ENCODE data around the gene CDC42BPB. TPM values are rescaled to one million over a fixed set of nuclear protein-coding genes. Genes with fewer than 3 reads are reported as not detected.

CDC42BPB gene
- total RNA-seq, 2 experiments from 2014 or later: 6.6 to 7.6 TPM

DNA sequence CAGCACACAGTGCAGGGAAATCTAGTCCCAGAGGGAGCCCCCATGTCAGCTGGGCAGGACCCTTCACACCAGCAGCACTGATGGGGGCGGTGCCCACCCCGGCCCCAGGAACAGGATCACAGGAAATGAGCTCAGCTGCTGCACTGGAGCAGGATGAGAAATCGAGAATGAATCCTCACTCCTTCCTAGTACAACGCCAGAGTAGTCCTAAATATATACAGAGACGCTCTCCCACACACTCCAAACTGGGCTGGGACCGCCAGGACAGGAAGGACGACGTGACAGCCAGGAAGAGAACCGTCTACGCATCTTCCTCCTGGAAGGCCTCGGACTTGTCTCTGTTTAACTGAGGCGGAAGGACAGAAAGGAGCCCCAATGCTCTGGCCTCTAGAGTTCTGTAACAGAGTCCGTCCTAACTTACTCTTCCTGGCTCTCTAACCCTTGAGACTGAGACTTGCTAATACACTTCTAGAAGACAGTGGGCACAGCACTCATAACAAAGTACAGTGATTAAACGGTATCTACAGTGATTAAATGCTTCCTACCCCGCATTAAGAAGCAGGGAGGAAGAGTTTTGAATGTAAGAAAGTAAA is 33.4 kb downstream of the CDC42BPB start:
- Histone ChIP-seq H3K27ac (ENCODE audit: low read depth in 1 of 2, low read length in 2 of 2) (no peak overlapping the region), H3K9me3 (ENCODE audit: control insufficient read depth in 1 of 2, insufficient read depth in 1 of 2, low read length in 2 of 2) (no peaks in the 10 kb centered on the region), H3K4me3 (ENCODE audit: low read length) (no peak overlapping the region), H3K36me3 (ENCODE audit: insufficient read depth, low read length) (no peaks in the 10 kb centered on the region), H3K4me1 (ENCODE audit: insufficient read depth, low read length) (peaks cover 6% of the 10 kb centered on the region), H3K27me3 (ENCODE audit: control insufficient read depth in 1 of 2, insufficient read depth in 2 of 2, low read length in 2 of 2) (peaks cover 0 to 2% of the 10 kb centered on the region in 2 experiments)
- DNase-seq (no peak), ATAC-seq (ENCODE audit: poor library complexity) (no peak)
- ChIA-PET POLR2A (no interaction called here), CTCF (interaction anchor here (0.6 kb wide), 1 partner anchor 1309 kb away, joined by 6 read pairs; no protein-coding TSS in a partner anchor)
- TF ChIP-seq, protein P1, sequence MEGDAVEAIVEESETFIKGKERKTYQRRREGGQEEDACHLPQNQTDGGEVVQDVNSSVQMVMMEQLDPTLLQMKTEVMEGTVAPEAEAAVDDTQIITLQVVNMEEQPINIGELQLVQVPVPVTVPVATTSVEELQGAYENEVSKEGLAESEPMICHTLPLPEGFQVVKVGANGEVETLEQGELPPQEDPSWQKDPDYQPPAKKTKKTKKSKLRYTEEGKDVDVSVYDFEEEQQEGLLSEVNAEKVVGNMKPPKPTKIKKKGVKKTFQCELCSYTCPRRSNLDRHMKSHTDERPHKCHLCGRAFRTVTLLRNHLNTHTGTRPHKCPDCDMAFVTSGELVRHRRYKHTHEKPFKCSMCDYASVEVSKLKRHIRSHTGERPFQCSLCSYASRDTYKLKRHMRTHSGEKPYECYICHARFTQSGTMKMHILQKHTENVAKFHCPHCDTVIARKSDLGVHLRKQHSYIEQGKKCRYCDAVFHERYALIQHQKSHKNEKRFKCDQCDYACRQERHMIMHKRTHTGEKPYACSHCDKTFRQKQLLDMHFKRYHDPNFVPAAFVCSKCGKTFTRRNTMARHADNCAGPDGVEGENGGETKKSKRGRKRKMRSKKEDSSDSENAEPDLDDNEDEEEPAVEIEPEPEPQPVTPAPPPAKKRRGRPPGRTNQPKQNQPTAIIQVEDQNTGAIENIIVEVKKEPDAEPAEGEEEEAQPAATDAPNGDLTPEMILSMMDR (IDR thresholded peaks at IDR 0.05): no peak
- H3K27me3 Mint-ChIP-seq: peaks cover 11% of the 10 kb centered on the region
- H3K36me3 Mint-ChIP-seq (ENCODE audit: low read depth): no peaks in the 10 kb centered on the region
- no peak overlapping the region for H3K27ac Mint-ChIP-seq
- intact Hi-C loops (cut with DNase I, micrococcal nuclease): no loop called here
- H3K4me1 Mint-ChIP-seq (ENCODE audit: low read depth): no peaks in the 10 kb centered on the region
- no peaks in the 10 kb centered on the region for H3K9me3 Mint-ChIP-seq
- no peak overlapping the region for H3K4me3 Mint-ChIP-seq

DNA sequence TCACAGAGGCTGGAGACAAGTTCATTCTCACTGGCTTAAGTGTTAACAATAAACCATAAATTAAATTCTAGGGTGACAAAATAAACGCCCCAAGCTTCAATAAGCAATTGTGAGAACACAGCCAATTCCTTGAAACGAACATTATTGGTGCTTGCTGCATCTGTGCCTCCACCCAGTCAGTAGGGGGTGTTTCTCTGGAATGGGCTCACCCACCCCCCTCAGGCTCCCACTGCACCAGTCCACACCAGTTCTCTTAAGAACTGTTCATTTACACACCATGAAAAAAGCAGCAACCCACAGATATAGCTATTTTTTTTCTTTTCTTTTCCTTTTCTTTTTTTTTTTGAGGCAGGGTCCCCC is 34.7 kb downstream of the CDC42BPB start:
- Histone ChIP-seq H3K27ac (ENCODE audit: low read depth in 1 of 2, low read length in 2 of 2) (no peak overlapping the region), H3K9me3 (ENCODE audit: control insufficient read depth in 1 of 2, insufficient read depth in 1 of 2, low read length in 2 of 2) (no peaks in the 10 kb centered on the region), H3K27me3 (ENCODE audit: control insufficient read depth in 1 of 2, insufficient read depth in 2 of 2, low read length in 2 of 2) (peaks cover 0 to 2% of the 10 kb centered on the region in 2 experiments), H3K4me3 (ENCODE audit: low read length) (no peak overlapping the region), H3K36me3 (ENCODE audit: insufficient read depth, low read length) (no peaks in the 10 kb centered on the region), H3K4me1 (ENCODE audit: insufficient read depth, low read length) (peaks cover 6% of the 10 kb centered on the region)
- Mint-ChIP-seq H3K4me1 (ENCODE audit: low read depth) (no peaks in the 10 kb centered on the region), H3K9me3 (no peaks in the 10 kb centered on the region), H3K4me3 (no peak overlapping the region), H3K27me3 (peaks cover 17% of the 10 kb centered on the region), H3K27ac (no peak overlapping the region), H3K36me3 (ENCODE audit: low read depth) (no peaks in the 10 kb centered on the region)
- TF ChIP-seq, protein P1 (IDR thresholded peaks at IDR 0.05): no peak
- DNase-seq (no peak), ATAC-seq (ENCODE audit: poor library complexity) (no peak)
- POLR2A ChIA-PET: no interaction called here
- intact Hi-C loops (cut with DNase I, micrococcal nuclease): no loop called here
- CTCF ChIA-PET: no interaction called here

DNA sequence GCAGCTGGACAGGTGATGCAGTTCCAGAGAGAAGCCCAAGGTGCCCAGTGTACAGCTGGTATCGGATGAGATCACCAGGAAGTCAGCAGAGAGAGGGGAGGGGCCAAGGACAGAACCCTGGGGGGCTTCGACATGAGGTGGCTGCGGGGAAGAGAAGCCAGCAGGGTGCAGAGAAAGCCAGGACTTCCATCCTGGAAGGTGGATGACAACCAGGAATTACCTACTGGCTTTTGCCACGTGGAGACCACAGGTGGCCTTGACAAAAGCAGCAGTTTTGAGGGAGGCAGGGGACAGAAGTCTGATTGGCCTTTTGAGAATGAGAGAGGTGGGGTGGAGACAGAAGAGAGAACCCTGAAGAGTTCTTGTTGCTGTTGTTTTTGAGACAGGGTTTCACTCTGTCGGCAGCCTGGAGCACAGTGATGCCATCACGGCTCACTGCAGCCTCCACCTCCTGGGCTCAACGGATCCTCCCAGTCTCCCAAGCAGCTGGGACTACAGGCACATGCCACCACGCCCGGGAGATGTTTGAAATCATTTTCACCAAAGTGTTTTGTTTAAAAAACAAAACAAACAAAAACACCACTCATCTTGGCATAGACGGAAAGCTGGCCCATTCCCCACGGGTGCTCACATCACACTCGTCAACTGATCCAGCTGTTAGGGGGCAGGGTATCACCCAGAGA is 35.2 kb downstream of the CDC42BPB start:
- Histone ChIP-seq H3K27ac (ENCODE audit: low read depth in 1 of 2, low read length in 2 of 2) (no peak overlapping the region), H3K27me3 (ENCODE audit: control insufficient read depth in 1 of 2, insufficient read depth in 2 of 2, low read length in 2 of 2) (peaks cover 0 to 2% of the 10 kb centered on the region in 2 experiments), H3K4me3 (ENCODE audit: low read length) (peak overlapping the region; percentile 16), H3K36me3 (ENCODE audit: insufficient read depth, low read length) (no peaks in the 10 kb centered on the region), H3K4me1 (ENCODE audit: insufficient read depth, low read length) (peaks cover 6% of the 10 kb centered on the region), H3K9me3 (ENCODE audit: control insufficient read depth in 1 of 2, insufficient read depth in 1 of 2, low read length in 2 of 2) (no peaks in the 10 kb centered on the region)
- ChIA-PET POLR2A (no interaction called here), CTCF (no interaction called here)
- Mint-ChIP-seq H3K4me3 (no peak overlapping the region), H3K9me3 (no peaks in the 10 kb centered on the region), H3K36me3 (ENCODE audit: low read depth) (no peaks in the 10 kb centered on the region), H3K27me3 (peaks cover 17% of the 10 kb centered on the region), H3K27ac (no peak overlapping the region), H3K4me1 (ENCODE audit: low read depth) (no peaks in the 10 kb centered on the region)
- TF ChIP-seq, protein P1 (IDR thresholded peaks at IDR 0.05): no peak
- intact Hi-C loops (cut with DNase I, micrococcal nuclease): no loop called here
- ATAC-seq (ENCODE audit: poor library complexity) (no peak), DNase-seq (no peak)
